GM12878 (cell line): ENCODE measurements around the gene DENND1A. TPM values are rescaled to one million over a fixed set of nuclear protein-coding genes. Genes with fewer than 3 reads are reported as not detected.

Experiments
- ATAC-seq: fragments of 200-7000 bp; cut with Tn5 transposase; 3 replicates; pipeline ENCODE4 v1.9.1; 2020; ENCODE audit warnings: mild to moderate bottlenecking, moderate library complexity
- BruUV-seq: library from RNA; stranded (reverse); fragments of 400-500 nt; replicated peaks from 2 replicates; lab custom pipeline; 2021; lab: Mats Ljungman, UMichigan
- CTCF ChIA-PET: fragments of 300-600 bp; sonication (Branson Sonifier 250); formaldehyde crosslinking; extraction: SDS; loops from one replicate; lab custom pipeline; 2021; ENCODE audit warnings: inconsistent platforms; lab: Yijun Ruan, JAX
- POLR2A ChIA-PET: fragments of 350-600 bp; formaldehyde crosslinking; extraction: SDS; loops from one replicate; lab custom pipeline; 2021; ENCODE audit warnings: inconsistent platforms; lab: Charles Lee
- RAD21 ChIA-PET: fragments of 300-600 bp; sonication (Branson Sonifier 250); formaldehyde crosslinking; loops from one replicate; lab custom pipeline; 2023; ENCODE audit warnings: antibody characterized with exemption; ENCODE audit not compliant: unreplicated experiment; lab: Charles Lee
- SMC1A ChIA-PET: fragments of 300-600 bp; sonication (Branson Sonifier 250); formaldehyde crosslinking; loops from one replicate; lab custom pipeline; 2023; ENCODE audit not compliant: unreplicated experiment, uncharacterized antibody; lab: Charles Lee
- DNase-seq: peaks from one replicate; pipeline ENCODE4 v3.0.0-alpha.2; 2011; ENCODE audit warnings: low read depth, low spot score
- FAIRE-seq: peaks from 3 replicates; lab custom pipeline; 2011; peaks lifted over from hg19 to GRCh38; lab: Jason Lieb, UNC
- H2AFZ ChIP-seq: 2 replicates; pipeline ENCODE4 v1.6.0; 2011; ENCODE audit warnings: low read depth, low read length, control low read depth; ENCODE audit not compliant: control insufficient read depth
- H3K27ac ChIP-seq: 2 replicates; pipeline ENCODE4 v1.5.1; 2011; ENCODE audit warnings: control low read depth; ENCODE audit not compliant: control insufficient read depth, insufficient read depth
- H3K27me3 ChIP-seq, 2 experiments: replicated peaks in 1 of 2; 2 replicates each; pipeline versions ENCODE4 v1.6.0 to v1.6.1; 2011; ENCODE audit warnings: low read length in 1 of 2; ENCODE audit not compliant: control insufficient read depth in 2 of 2, insufficient read depth in 2 of 2
- H3K36me3 ChIP-seq, 2 experiments: 2 replicates each; pipeline ENCODE4 v1.5.1; 2011; ENCODE audit warnings: low read length in 1 of 2; ENCODE audit not compliant: control insufficient read depth in 2 of 2, insufficient read depth in 2 of 2
- H3K4me1 ChIP-seq: 2 replicates; pipeline ENCODE4 v1.6.1; 2011; ENCODE audit warnings: mild to moderate bottlenecking, low read length, moderate library complexity, mixed read lengths; ENCODE audit not compliant: control insufficient read depth, insufficient read depth
- H3K4me2 ChIP-seq: 2 replicates; pipeline ENCODE4 v1.6.0; 2011; ENCODE audit warnings: control low read depth; ENCODE audit not compliant: control insufficient read depth, insufficient read depth
- H3K4me3 ChIP-seq: fragments of 200-600 bp; sonication (generic); 2 replicates; pipeline ENCODE4 v1.5.1; 2016
- H3K79me2 ChIP-seq: 2 replicates; pipeline ENCODE4 v1.6.0; 2011; ENCODE audit warnings: low read length; ENCODE audit not compliant: control insufficient read depth, insufficient read depth
- H3K9ac ChIP-seq: 2 replicates; pipeline ENCODE4 v1.8.0; 2011; ENCODE audit warnings: low read length, control low read depth, mixed read lengths; ENCODE audit not compliant: control insufficient read depth, insufficient read depth
- H3K9me3 ChIP-seq: replicated peaks from 3 replicates; pipeline ENCODE4 v1.5.1; 2011; ENCODE audit warnings: mild to moderate bottlenecking, low read length; ENCODE audit not compliant: control insufficient read depth, insufficient read depth
- H4K20me1 ChIP-seq: 2 replicates; pipeline ENCODE4 v1.6.0; 2011; ENCODE audit not compliant: control insufficient read depth, insufficient read depth
- BMI1 ChIP-seq: fragments of 450-650 bp; IDR thresholded peaks from 2 replicates; pipeline ENCODE4 v1.6.1; 2016; ENCODE audit warnings: mild to moderate bottlenecking, moderate library complexity, borderline replicate concordance
- CHD2 ChIP-seq: IDR thresholded peaks from 2 replicates; pipeline ENCODE4 v1.6.1; 2011; ENCODE audit warnings: low read depth, low read length, improper control_type of control experiment, borderline replicate concordance
- EP300 ChIP-seq, 2 experiments: fragments of 150-350 bp in 1 of 2; IDR thresholded peaks; 2 replicates each; pipeline ENCODE4 v1.6.1; 2011 to 2012; ENCODE audit warnings: low read depth in 2 of 2, low read length in 2 of 2, borderline replicate concordance in 1 of 2, improper control_type of control experiment in 1 of 2, inconsistent platforms in 1 of 2; ENCODE audit not compliant: control insufficient read depth in 1 of 2
- MEF2B ChIP-seq: fragments of 450-650 bp; IDR thresholded peaks from 2 replicates; pipeline ENCODE4 v1.6.1; 2018; ENCODE audit warnings: mild to moderate bottlenecking, moderate library complexity; ENCODE audit not compliant: partially characterized antibody, poor library complexity, severe bottlenecking
- MTA2 ChIP-seq: fragments of 450-650 bp; IDR thresholded peaks from 2 replicates; pipeline ENCODE4 v1.6.1; 2016; ENCODE audit warnings: low read depth, mild to moderate bottlenecking, moderate library complexity
- NR2C1 ChIP-seq: fragments of 450-650 bp; IDR thresholded peaks from 2 replicates; pipeline ENCODE4 v1.6.1; 2017; ENCODE audit warnings: antibody characterized with exemption, mild to moderate bottlenecking, moderate library complexity
- POU2F2 ChIP-seq: IDR thresholded peaks from 3 replicates; pipeline ENCODE4 v1.6.1; 2011; ENCODE audit warnings: low read depth, mild to moderate bottlenecking, low read length, borderline replicate concordance
- RUNX3 ChIP-seq: IDR thresholded peaks from 2 replicates; pipeline ENCODE4 v1.6.1; 2012; ENCODE audit warnings: low read length, inconsistent platforms
- SMC3 ChIP-seq: IDR thresholded peaks from 2 replicates; pipeline ENCODE4 v1.6.1; 2011; ENCODE audit warnings: low read length, improper control_type of control experiment, borderline replicate concordance
- WRNIP1 ChIP-seq: IDR thresholded peaks from 2 replicates; pipeline ENCODE4 v1.6.1; 2011; ENCODE audit warnings: low read depth, low read length, improper control_type of control experiment, borderline replicate concordance
- WGBS: methylation state at CpG from one replicate; pipeline ENCODE4 v1.1.6; 2016; ENCODE audit warnings: low lambda C conversion rate; ENCODE audit not compliant: insufficient replicate concordance, insufficient coverage; ENCODE audit errors: missing lambda C conversion rate; 5-methylcytosine and 5-hydroxymethylcytosine counted together
- in situ Hi-C: fragments of 300-500 bp; cut with MboI; formaldehyde crosslinking; loops from 9 replicates; pipeline ENCODE4 v1.14.3; 2018; ENCODE audit warnings: mixed read lengths
- intact Hi-C: fragments of 100-400 bp; cut with micrococcal nuclease; formaldehyde crosslinking; loops from one replicate; pipeline ENCODE4 v1.14.2; 2022; ENCODE audit not compliant: unreplicated experiment
- polyA plus RNA-seq, 11 experiments: library from polyadenylated mRNA; depleted of rRNA in 4 of 11; unstranded in 6 of 11; stranded (reverse) in 5 of 11; fragments of >200 nt; fragmentation: Nextera tagmentation in 4 of 11; fragmentation: Illumina TruSeq in 1 of 11; extraction: Ambion mirVana in 4 of 11; extraction: Trizol in 1 of 11; gene quantifications; 1 replicate in 1 of 11; 2 replicates in 10 of 11; pipeline versions ENCODE4 v1.2.1 to v1.2.3, GENCODE V29; 2011 to 2016; ENCODE audit warnings: inconsistent platforms in 2 of 11, missing spikeins in 2 of 11, low read depth in 1 of 11
- total RNA-seq, 4 experiments: library from RNA; depleted of rRNA in 3 of 4; stranded (reverse); fragments of >200 nt in 3 of 4; fragmentation: Illumina TruSeq in 1 of 4; extraction: Trizol in 1 of 4; gene quantifications; 2 replicates each; pipeline versions ENCODE4 v1.2.1 to v1.2.3, GENCODE V29; 2013 to 2021
- TF ChIP-seq, protein P1 (sequence below): IDR thresholded peaks from 2 replicates; pipeline ENCODE4 v1.6.1; 2011; ENCODE audit warnings: mild to moderate bottlenecking, low read depth, low read length, moderate library complexity; ENCODE audit not compliant: insufficient replicate concordance
- TF ChIP-seq, protein P2 (sequence below): fragments of 450-650 bp; IDR thresholded peaks from 2 replicates; pipeline ENCODE4 v1.6.1; 2016; ENCODE audit warnings: mild to moderate bottlenecking

The DENND1A gene
- total and polyA plus RNA-seq, 10 of the 15 experiments (the other 5 are each of a cell fraction or from before 2014, with no cell fraction given): 14.1 to 48.6 (median 35.2) TPM

DNA sequence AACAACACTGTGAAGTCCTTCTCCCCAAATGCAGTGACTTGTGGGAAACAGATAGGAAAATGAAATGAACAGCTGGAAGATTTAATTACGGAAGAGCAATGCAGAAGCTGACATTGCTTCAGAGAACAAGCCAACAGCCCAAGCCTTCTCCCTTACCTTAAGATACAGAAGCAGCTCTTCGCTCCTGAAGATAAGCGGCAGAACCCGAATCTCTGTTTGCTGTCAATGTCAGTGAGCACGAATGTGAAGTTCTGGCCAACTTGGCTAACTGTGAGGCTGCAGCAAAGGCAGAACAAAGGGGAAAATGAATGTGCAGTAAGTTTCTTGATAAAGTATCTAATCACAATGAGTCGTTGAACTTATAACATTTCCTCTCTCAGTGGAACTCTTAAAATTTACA, 172.4 kb downstream of the DENND1A start:
- intact Hi-C loops: no loop called here
- no TSS peak for BruUV-seq
- Histone ChIP-seq H3K4me1 (peaks cover 17% of the 10 kb centered on the region), H3K9ac (no peak overlapping the region), H4K20me1 (no peaks in the 10 kb centered on the region), H3K79me2 (no peaks in the 10 kb centered on the region; the same call in 1 of the 2 replicates), H3K36me3 (peaks cover 0 to 7% of the 10 kb centered on the region in 2 experiments; a peak in 1 of 4 replicates), H3K27me3 (no peaks in the 10 kb centered on the region), H3K4me3 (no peak overlapping the region), H3K9me3 (no peaks in the 10 kb centered on the region), H2AFZ (no peak overlapping the region), H3K4me2 (no peak overlapping the region), H3K27ac (no peak overlapping the region)
- ATAC-seq (no peak), FAIRE-seq (no peak), DNase-seq (no peak)
- in situ Hi-C loops: no loop called here
- TF ChIP-seq WRNIP1: no peak
- TF ChIP-seq NR2C1: no peak
- ChIA-PET CTCF (interaction anchor here (0.5 to 1.7 kb wide), 9 partner anchors 9 to 477 kb away, joined by 3 to 8 read pairs (median 3); no protein-coding TSS in a partner anchor), SMC1A (interaction anchor here (0.9 to 10.9 kb wide), 14 partner anchors 7 to 282 kb away, joined by 3 to 92 read pairs (median 6); no protein-coding TSS in a partner anchor), POLR2A (interaction anchor here (0.6 to 1.5 kb wide), 6 partner anchors 9 to 74 kb away, joined by 3 to 5 read pairs (median 3); no protein-coding TSS in a partner anchor), RAD21 (interaction anchor here (1.3 to 3.8 kb wide), 3 partner anchors 13 to 239 kb away, joined by 3 to 18 read pairs (median 7); no protein-coding TSS in a partner anchor)
- 90% methylated on average over 6 of the region's 6 CpGs for WGBS

DNA sequence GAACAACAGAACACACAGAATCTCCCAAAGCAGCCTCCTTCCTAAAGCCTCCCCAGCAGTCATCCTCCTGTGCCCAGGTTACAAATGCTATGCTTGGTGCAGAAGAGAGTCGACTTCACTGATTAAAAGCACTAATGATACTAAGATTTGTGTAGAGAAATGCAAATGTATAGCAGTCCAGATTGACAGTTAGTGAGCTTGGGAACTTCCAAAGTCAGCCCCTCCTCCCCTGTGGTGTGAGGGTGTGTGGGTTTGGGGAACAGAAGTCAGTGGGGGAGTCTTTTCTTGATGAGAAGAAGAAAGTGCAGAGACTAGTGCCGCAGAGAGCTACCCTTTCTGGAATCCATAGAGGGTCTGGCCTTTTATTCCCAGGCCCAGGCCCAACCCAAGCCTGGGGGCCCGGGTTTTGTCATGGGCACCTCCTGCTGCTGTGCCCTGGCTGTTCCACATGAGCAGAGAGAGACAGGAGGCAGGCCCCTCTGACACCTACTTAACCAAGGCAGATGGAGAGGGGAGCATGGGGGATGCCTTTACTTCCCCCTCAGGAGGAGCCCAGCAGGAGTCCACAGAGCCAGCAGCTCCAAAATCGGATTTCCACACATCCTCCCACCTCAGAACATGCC, 173.3 kb downstream of the DENND1A start:
- in situ Hi-C loops: no loop called here
- FAIRE-seq (no peak), ATAC-seq (peak; percentile 87), DNase-seq (peak; percentile 40)
- ChIA-PET SMC1A (interaction anchor here (0.8 to 10.9 kb wide), 11 partner anchors 6 to 283 kb away, joined by 3 to 92 read pairs (median 6); no protein-coding TSS in a partner anchor), CTCF (interaction anchor here (1.0 to 1.2 kb wide), 3 partner anchors 11 to 171 kb away, joined by 3 to 4 read pairs (median 3); no protein-coding TSS in a partner anchor), RAD21 (interaction anchor here (0.6 to 3.8 kb wide), 7 partner anchors 12 to 172 kb away, joined by 3 to 18 read pairs (median 3); no protein-coding TSS in a partner anchor), POLR2A (interaction anchor here (0.5 to 1.2 kb wide), 5 partner anchors 17 to 191 kb away, joined by 3 to 7 read pairs (median 3); no protein-coding TSS in a partner anchor)
- no peaks in the 10 kb centered on the region for H3K9me3 ChIP-seq
- WGBS: 6% methylated on average over 4 of the region's 4 CpGs
- H2AFZ ChIP-seq: no peak overlapping the region
- H3K4me2 ChIP-seq: peak overlapping the region; percentile 41
- intact Hi-C loops: no loop called here
- no TSS peak for BruUV-seq
- peak overlapping the region; percentile 40; the same call in 1 of the 2 replicates for H3K9ac ChIP-seq
- no peaks in the 10 kb centered on the region for H3K27me3 ChIP-seq
- peaks cover 17% of the 10 kb centered on the region for H3K4me1 ChIP-seq
- peak overlapping the region; percentile 67 for H3K27ac ChIP-seq
- no peaks in the 10 kb centered on the region for H4K20me1 ChIP-seq
- H3K79me2 ChIP-seq: no peaks in the 10 kb centered on the region; the same call in 1 of the 2 replicates
- H3K36me3 ChIP-seq: peaks cover 0 to 7% of the 10 kb centered on the region in 2 experiments; a peak in 1 of 4 replicates
- no peak overlapping the region for H3K4me3 ChIP-seq
- no peak for TF ChIP-seq BMI1
- TF ChIP-seq EP300 (IDR thresholded peaks at IDR 0.05; ENCODE audit: borderline replicate concordance in 1 of 2, control insufficient read depth in 1 of 2, low read depth in 2 of 2, low read length in 2 of 2): 0 out of 4 replicates have a peak, but pooled peaks of 1 of the 2 experiments have one; percentile 15
- TF ChIP-seq MEF2B: no peak
- peak; percentile 44; the same call in 1 of the 2 replicates for TF ChIP-seq CHD2
- TF ChIP-seq, protein P1, sequence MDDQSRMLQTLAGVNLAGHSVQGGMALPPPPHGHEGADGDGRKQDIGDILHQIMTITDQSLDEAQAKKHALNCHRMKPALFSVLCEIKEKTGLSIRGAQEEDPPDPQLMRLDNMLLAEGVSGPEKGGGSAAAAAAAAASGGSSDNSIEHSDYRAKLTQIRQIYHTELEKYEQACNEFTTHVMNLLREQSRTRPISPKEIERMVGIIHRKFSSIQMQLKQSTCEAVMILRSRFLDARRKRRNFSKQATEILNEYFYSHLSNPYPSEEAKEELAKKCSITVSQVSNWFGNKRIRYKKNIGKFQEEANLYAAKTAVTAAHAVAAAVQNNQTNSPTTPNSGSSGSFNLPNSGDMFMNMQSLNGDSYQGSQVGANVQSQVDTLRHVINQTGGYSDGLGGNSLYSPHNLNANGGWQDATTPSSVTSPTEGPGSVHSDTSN: peak; percentile 40
- no peak for TF ChIP-seq MTA2
- TF ChIP-seq RUNX3: peak; percentile 78
- TF ChIP-seq, protein P2, sequence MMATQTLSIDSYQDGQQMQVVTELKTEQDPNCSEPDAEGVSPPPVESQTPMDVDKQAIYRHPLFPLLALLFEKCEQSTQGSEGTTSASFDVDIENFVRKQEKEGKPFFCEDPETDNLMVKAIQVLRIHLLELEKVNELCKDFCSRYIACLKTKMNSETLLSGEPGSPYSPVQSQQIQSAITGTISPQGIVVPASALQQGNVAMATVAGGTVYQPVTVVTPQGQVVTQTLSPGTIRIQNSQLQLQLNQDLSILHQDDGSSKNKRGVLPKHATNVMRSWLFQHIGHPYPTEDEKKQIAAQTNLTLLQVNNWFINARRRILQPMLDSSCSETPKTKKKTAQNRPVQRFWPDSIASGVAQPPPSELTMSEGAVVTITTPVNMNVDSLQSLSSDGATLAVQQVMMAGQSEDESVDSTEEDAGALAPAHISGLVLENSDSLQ: peak; percentile 87
- TF ChIP-seq SMC3: peak; percentile 18; the same call in 1 of the 2 replicates
- 0 out of 3 replicates have a peak, but pooled peaks have one; percentile 24 for TF ChIP-seq POU2F2
